OCI-LY7 (cell line): ENCODE results near the gene TMEM208. TPM values are rescaled to one million over a fixed set of nuclear protein-coding genes. Genes with fewer than 3 reads are reported as not detected.
A peak's percentile ranks its signal among the peaks of the same experiment; 100 is the strongest.

ENCODE experiments used
- BruUV-seq: library from RNA; stranded (reverse); fragments of 400-500 nt; replicated peaks from 2 replicates; lab custom pipeline; 2021; lab: Mats Ljungman, UMichigan
- CTCF ChIA-PET: fragments of 300-600 bp; sonication (Branson Sonifier 250); formaldehyde crosslinking; loops from one replicate; lab custom pipeline; 2022; ENCODE audit warnings: antibody characterized with exemption; ENCODE audit not compliant: unreplicated experiment; lab: Charles Lee
- POLR2A ChIA-PET: fragments of 300-600 bp; sonication (Branson Sonifier 250); formaldehyde crosslinking; loops from one replicate; lab custom pipeline; 2022; ENCODE audit warnings: antibody characterized with exemption; lab: Charles Lee
- DNase-seq: peaks from one replicate; pipeline ENCODE4 v3.0.0-alpha.2; 2015; ENCODE audit warnings: low spot score
- H2AFZ ChIP-seq: fragments of 200-600 bp; sonication (generic), shearing (Covaris generic); 2 replicates; pipeline ENCODE4 v1.6.1; 2014; ENCODE audit warnings: mild to moderate bottlenecking, antibody characterized with exemption, low read length, moderate library complexity
- H3K27ac ChIP-seq: fragments of 200-600 bp; sonication (generic); 2 replicates; pipeline ENCODE4 v1.5.1; 2014; ENCODE audit warnings: mixed run types, low read depth, mild to moderate bottlenecking, moderate library complexity, low read length, inconsistent platforms; ENCODE audit not compliant: poor library complexity, severe bottlenecking
- H3K36me3 ChIP-seq: fragments of 200-600 bp; sonication (generic); 2 replicates; pipeline ENCODE4 v1.6.1; 2014; ENCODE audit warnings: mild to moderate bottlenecking, antibody characterized with exemption, low read length, moderate library complexity, mixed read lengths; ENCODE audit not compliant: insufficient read depth
- H3K4me1 ChIP-seq: fragments of 200-600 bp; sonication (generic); 2 replicates; pipeline ENCODE4 v1.5.1; 2014; ENCODE audit warnings: mild to moderate bottlenecking, low read length; ENCODE audit not compliant: insufficient read depth, poor library complexity, severe bottlenecking
- H3K4me2 ChIP-seq: fragments of 200-600 bp; sonication (generic); 2 replicates; pipeline ENCODE4 v1.6.1; 2014; ENCODE audit warnings: mild to moderate bottlenecking, low read length
- H3K4me3 ChIP-seq: fragments of 200-600 bp; sonication (generic); 2 replicates; pipeline ENCODE4 v1.5.1; 2014; ENCODE audit warnings: mild to moderate bottlenecking, low read depth, low read length; ENCODE audit not compliant: poor library complexity, severe bottlenecking
- H3K79me2 ChIP-seq: fragments of 200-600 bp; sonication (generic); 2 replicates; pipeline ENCODE4 v1.6.1; 2016; ENCODE audit warnings: low read depth, mild to moderate bottlenecking, low read length, moderate library complexity, mixed read lengths; ENCODE audit not compliant: insufficient read depth
- H3K9me2 ChIP-seq: fragments of 200-600 bp; sonication (generic); 2 replicates; pipeline ENCODE4 v1.6.1; 2016; ENCODE audit warnings: mild to moderate bottlenecking, low read length, mixed read lengths; ENCODE audit not compliant: insufficient read depth
- H3K9me3 ChIP-seq: fragments of 200-600 bp; sonication (generic); 2 replicates; pipeline ENCODE4 v1.6.1; 2014; ENCODE audit warnings: mild to moderate bottlenecking, mixed run types, low read length, mixed read lengths
- H4K20me1 ChIP-seq: fragments of 200-600 bp; sonication (generic); 2 replicates; pipeline ENCODE4 v1.6.1; 2014; ENCODE audit warnings: mild to moderate bottlenecking, antibody characterized with exemption, low read length, moderate library complexity, mixed read lengths; ENCODE audit not compliant: insufficient read depth
- EZH2phosphoT487 ChIP-seq: fragments of 200-600 bp; sonication (generic); IDR thresholded peaks from 2 replicates; pipeline ENCODE4 v1.6.1; 2018; ENCODE audit warnings: low read depth, borderline replicate concordance, mild to moderate bottlenecking, mixed run types, antibody characterized with exemption, low read length, moderate library complexity, mixed read lengths
- intact Hi-C: fragments of 100-400 bp; cut with micrococcal nuclease; formaldehyde crosslinking; loops from one replicate; pipeline ENCODE4 v1.10.0; 2022; ENCODE audit not compliant: unreplicated experiment
- total RNA-seq, 2 experiments: library from RNA; depleted of rRNA in 1 of 2; stranded (reverse); fragments of >200 nt in 1 of 2; shearing (Covaris generic) in 1 of 2; gene quantifications; 2 replicates each; pipeline ENCODE4 v1.2.3, GENCODE V29; 2014 to 2022
- TF ChIP-seq, protein P1 (sequence below): fragments of 200-600 bp; sonication (generic); conservative IDR thresholded peaks from 2 replicates; pipeline ENCODE4 v1.5.1; 2014; ENCODE audit warnings: mild to moderate bottlenecking, antibody characterized with exemption, low read length, moderate library complexity, mixed read lengths

Gene TMEM208
- total RNA-seq, 2 experiments from 2014 or later: 19.9 to 26.4 TPM

DNA sequence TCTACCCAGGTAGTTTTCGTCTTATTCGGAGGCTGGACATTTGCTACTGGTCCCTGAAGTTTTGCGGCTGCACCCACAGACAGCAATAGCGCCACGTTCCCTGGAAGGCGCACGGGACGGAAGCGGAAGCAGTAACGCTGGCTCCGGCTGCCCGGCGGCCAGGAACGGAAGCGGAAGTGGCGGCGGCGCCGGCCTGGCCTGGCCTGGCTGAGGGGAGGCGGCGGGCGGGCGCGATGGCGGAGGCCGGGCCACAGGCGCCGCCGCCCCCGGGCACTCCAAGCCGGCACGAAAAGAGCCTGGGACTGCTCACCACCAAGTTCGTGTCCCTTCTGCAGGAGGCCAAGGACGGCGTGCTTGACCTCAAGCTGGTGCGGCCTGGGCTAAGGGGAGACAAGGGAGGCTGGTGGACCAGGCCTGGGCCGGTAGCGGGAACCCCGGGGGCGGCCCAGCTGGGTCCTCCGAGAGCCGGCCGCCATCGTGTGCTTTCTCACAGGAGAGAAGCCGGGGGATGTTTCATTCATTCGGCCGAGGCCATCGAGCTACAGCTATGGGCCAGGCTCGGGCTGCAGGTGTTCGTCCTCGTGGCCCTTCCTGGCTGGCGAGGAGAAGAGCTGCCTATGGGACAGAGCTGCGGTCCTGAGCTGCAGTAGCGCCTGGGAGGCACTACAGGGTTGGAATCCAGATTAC is 34.8 kb upstream of the TMEM208 start, which contains the start of gene E2F4:
Gene E2F4 (plus strand): TSS at position 161 of the 687 bp plus-strand sequence. CDS start 73 bp downstream, at position 234.
- H3K9me2 ChIP-seq: no peaks in the 10 kb centered on the region
- BruUV-seq: TSS peak; percentile 82
- H4K20me1 ChIP-seq: peaks cover 9% of the 10 kb centered on the region; the same call in 1 of the 2 replicates
- peaks cover 19% of the 10 kb centered on the region for H3K4me1 ChIP-seq
- H2AFZ ChIP-seq: peak within 1 kb of the TSS; percentile 57; the same call in 1 of the 2 replicates
- DNase-seq: peak; percentile 96
- TF ChIP-seq, protein P1, sequence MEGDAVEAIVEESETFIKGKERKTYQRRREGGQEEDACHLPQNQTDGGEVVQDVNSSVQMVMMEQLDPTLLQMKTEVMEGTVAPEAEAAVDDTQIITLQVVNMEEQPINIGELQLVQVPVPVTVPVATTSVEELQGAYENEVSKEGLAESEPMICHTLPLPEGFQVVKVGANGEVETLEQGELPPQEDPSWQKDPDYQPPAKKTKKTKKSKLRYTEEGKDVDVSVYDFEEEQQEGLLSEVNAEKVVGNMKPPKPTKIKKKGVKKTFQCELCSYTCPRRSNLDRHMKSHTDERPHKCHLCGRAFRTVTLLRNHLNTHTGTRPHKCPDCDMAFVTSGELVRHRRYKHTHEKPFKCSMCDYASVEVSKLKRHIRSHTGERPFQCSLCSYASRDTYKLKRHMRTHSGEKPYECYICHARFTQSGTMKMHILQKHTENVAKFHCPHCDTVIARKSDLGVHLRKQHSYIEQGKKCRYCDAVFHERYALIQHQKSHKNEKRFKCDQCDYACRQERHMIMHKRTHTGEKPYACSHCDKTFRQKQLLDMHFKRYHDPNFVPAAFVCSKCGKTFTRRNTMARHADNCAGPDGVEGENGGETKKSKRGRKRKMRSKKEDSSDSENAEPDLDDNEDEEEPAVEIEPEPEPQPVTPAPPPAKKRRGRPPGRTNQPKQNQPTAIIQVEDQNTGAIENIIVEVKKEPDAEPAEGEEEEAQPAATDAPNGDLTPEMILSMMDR: no peak
- TF ChIP-seq EZH2phosphoT487: no peak
- ChIA-PET POLR2A (interaction anchor here (0.5 to 1.5 kb wide), 4 partner anchors 35 to 73 kb away, joined by 3 to 7 read pairs (median 3); partner anchors contain the start of gene TMEM208), CTCF (interaction anchor here (0.6 to 1.0 kb wide), 3 partner anchors 35 to 261 kb away, joined by 3 read pairs; partner anchors contain the start of gene TMEM208)
- H3K79me2 ChIP-seq: peaks cover 22% of the 10 kb centered on the region
- H3K4me2 ChIP-seq: peak within 1 kb of the TSS; percentile 86
- H3K9me3 ChIP-seq: no peaks in the 10 kb centered on the region
- peak within 1 kb of the TSS; percentile 45 for H3K27ac ChIP-seq
- peak within 1 kb of the TSS; percentile 98 for H3K4me3 ChIP-seq
- intact Hi-C loops: loop anchor here (2.0 kb wide), 2 partner anchors 35 to 55 kb away; partner anchors contain the start of genes FHOD1 and TMEM208
- H3K36me3 ChIP-seq: peaks cover 50% of the 10 kb centered on the region

DNA sequence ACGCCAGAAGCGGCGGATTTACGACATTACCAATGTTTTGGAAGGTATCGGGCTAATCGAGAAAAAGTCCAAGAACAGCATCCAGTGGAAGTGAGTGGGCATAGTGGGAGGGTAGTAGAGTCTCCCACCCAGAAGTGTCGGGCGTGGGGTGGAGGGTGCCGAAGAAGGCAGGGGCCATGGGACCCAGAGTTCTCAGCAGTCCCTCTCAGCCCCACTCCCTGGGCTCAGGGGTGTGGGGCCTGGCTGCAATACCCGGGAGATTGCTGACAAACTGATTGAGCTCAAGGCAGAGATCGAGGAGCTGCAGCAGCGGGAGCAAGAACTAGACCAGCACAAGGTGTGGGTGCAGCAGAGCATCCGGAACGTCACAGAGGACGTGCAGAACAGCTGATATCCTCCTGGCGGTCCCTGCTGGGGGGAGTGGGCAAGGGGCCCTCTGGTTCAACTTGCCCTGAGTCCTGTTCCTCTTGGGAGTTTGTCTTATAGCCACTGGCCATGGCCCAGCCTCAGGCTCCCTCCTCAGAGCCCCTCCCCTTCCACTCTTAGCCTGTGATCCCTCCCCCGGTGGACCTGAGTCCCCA is 34.1 kb upstream of the TMEM208 start:
- Histone ChIP-seq H3K4me3 (peak overlapping the region; percentile 98), H3K79me2 (peaks cover 22% of the 10 kb centered on the region), H4K20me1 (peaks cover 9% of the 10 kb centered on the region; the same call in 1 of the 2 replicates), H3K9me3 (no peaks in the 10 kb centered on the region), H3K27ac (peak overlapping the region; percentile 45), H2AFZ (no peak overlapping the region), H3K4me2 (peak overlapping the region; percentile 86), H3K4me1 (peaks cover 19% of the 10 kb centered on the region), H3K9me2 (no peaks in the 10 kb centered on the region), H3K36me3 (peaks cover 57% of the 10 kb centered on the region)
- intact Hi-C loops: loop anchor here (2.0 kb wide), 2 partner anchors 34 to 54 kb away; partner anchors contain the start of genes FHOD1 and TMEM208
- BruUV-seq: no TSS peak
- POLR2A ChIA-PET: interaction anchor here (0.6 to 1.5 kb wide), 4 partner anchors 24 to 51 kb away, joined by 3 to 7 read pairs (median 3); partner anchors contain the start of gene TMEM208
- TF ChIP-seq, protein P1: no peak
- CTCF ChIA-PET: interaction anchor here (0.6 to 1.0 kb wide), 3 partner anchors 34 to 261 kb away, joined by 3 to 4 read pairs (median 3); partner anchors contain the start of gene TMEM208
- peak; percentile 48 for DNase-seq
